ENCODE measurements around the gene VSNL1.

GRCh38 chr2:17558053-17558452 is 17.6 kb downstream of the VSNL1 start:
- TF ChIP-seq CTCF (conservative IDR thresholded peaks at IDR 0.05; ENCODE audit: low read depth, low read length) (no peak), EZH2 (IDR thresholded peaks at IDR 0.05; ENCODE audit: borderline replicate concordance, low read depth, low read length, poor library complexity, severe bottlenecking) (no peak)
